Activated T-helper 1 cell treated with anti-CD3 and anti-CD28 coated beads, Interleukin-12 subunit alpha, Interleukin-12 subunit beta, Interleukin-2, Interleukin-4 antibody, amounts not matched to agents 30 ng/mL and 10 ng/mL and 1 ng/mL, durations not matched to agents 14 hours and 24 hours and 36 hours (primary cell): ENCODE measurements around the gene FBXO30. TPM values are rescaled to one million over a fixed set of nuclear protein-coding genes. Genes with fewer than 3 reads are reported as not detected.

Experiments
- DNase-seq: peaks from one replicate; pipeline ENCODE4 v3.0.0; 2021; ENCODE audit warnings: low spot score
- H3K27ac Mint-ChIP-seq: one replicate; pipeline ENCODE4 v1.8.0; 2021; ENCODE audit warnings: mild to moderate bottlenecking, mixed read lengths
- H3K27me3 Mint-ChIP-seq: one replicate; pipeline ENCODE4 v1.8.0; 2022; ENCODE audit warnings: mild to moderate bottlenecking, moderate library complexity, mixed read lengths; ENCODE audit not compliant: insufficient read depth
- H3K36me3 Mint-ChIP-seq: one replicate; pipeline ENCODE4 v1.8.0; 2021; ENCODE audit warnings: low read depth, mixed read lengths
- H3K4me1 Mint-ChIP-seq: one replicate; pipeline ENCODE4 v1.8.0; 2021; ENCODE audit warnings: low read depth, mixed read lengths
- H3K4me3 Mint-ChIP-seq: one replicate; pipeline ENCODE4 v1.8.0; 2021; ENCODE audit warnings: mild to moderate bottlenecking, moderate library complexity, mixed read lengths
- H3K9me3 Mint-ChIP-seq: one replicate; pipeline ENCODE4 v1.8.0; 2021; ENCODE audit warnings: mixed read lengths
- intact Hi-C: fragments of 100-400 bp; cut with micrococcal nuclease; formaldehyde crosslinking; loops from one replicate; pipeline ENCODE4 v1.15.1; 2024
- total RNA-seq: library from RNA; stranded (reverse); gene quantifications from 2 replicates; pipeline ENCODE4 v1.2.3, GENCODE V29; 2022

FBXO30 gene, protein sequence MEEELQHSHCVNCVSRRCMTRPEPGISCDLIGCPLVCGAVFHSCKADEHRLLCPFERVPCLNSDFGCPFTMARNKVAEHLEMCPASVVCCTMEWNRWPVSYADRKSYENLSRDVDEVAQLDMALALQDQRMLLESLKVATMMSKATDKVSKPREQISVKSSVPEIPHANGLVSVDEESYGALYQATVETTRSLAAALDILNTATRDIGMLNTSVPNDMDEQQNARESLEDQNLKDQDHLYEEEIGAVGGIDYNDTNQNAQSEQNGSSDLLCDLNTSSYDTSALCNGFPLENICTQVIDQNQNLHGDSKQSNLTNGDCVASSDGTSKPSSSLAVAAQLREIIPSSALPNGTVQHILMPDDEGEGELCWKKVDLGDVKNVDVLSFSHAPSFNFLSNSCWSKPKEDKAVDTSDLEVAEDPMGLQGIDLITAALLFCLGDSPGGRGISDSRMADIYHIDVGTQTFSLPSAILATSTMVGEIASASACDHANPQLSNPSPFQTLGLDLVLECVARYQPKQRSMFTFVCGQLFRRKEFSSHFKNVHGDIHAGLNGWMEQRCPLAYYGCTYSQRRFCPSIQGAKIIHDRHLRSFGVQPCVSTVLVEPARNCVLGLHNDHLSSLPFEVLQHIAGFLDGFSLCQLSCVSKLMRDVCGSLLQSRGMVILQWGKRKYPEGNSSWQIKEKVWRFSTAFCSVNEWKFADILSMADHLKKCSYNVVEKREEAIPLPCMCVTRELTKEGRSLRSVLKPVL
- total RNA-seq, result 8.8 TPM in 2 replicates

DNA sequence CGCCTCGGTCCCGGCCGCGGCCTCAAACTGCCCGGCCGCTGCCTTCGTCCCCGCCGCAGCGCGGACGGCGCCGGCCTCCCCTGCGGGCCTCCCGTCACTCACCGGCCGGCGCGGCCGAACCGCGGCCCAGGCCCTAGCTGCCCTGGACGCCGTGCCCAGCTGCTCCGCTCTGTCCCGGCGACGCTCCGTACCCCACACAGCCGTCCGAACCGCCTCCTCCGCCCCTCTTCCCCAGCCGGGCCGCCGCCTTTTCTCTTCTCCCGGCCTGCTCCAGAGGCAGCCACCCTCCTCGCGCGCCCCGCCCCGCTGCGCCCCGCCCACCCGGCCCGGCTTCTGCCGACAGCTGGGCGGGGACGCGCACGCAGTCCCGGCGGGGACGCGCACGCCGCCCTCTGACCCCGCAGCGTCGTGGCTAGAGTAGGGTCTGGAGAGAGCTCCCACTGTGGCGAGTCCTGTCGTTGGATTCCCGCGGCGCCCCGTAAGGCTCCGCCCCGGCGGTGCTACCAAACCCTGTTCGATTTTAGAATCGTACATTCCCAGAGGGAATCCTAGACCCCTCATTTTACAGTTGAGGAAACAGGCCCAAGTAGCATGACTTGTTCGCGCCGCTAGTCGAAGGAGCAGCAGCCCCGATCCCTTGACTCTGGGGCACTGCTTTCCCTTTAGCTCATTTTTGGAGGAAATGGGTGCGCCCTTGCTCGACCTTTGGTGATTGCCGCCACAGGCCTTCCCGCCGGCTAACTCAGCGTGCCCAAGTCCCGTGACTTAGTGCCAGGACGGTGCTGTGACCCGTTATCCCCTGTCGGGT, at the start of gene FBXO30:
Gene FBXO30 (minus strand): TSS at position 295 of the 808 bp plus-strand sequence. CDS start 8,390 bp downstream, outside the sequence.
- H3K9me3 Mint-ChIP-seq, result no peaks in the 10 kb centered on the region
- intact Hi-C loops, result loop anchor here (1.0 to 10.0 kb wide), 9 partner anchors 9 to 1470 kb away; partner anchors contain the start of gene SHPRH
- H3K27ac Mint-ChIP-seq, result peak within 1 kb of the TSS; percentile 89
- H3K4me1 Mint-ChIP-seq, result peaks cover 61% of the 10 kb centered on the region
- DNase-seq, result peak; percentile 83
- H3K4me3 Mint-ChIP-seq, result peak within 1 kb of the TSS; percentile 90
- peaks cover 14% of the 10 kb centered on the region for H3K36me3 Mint-ChIP-seq
- no peaks in the 10 kb centered on the region for H3K27me3 Mint-ChIP-seq

DNA sequence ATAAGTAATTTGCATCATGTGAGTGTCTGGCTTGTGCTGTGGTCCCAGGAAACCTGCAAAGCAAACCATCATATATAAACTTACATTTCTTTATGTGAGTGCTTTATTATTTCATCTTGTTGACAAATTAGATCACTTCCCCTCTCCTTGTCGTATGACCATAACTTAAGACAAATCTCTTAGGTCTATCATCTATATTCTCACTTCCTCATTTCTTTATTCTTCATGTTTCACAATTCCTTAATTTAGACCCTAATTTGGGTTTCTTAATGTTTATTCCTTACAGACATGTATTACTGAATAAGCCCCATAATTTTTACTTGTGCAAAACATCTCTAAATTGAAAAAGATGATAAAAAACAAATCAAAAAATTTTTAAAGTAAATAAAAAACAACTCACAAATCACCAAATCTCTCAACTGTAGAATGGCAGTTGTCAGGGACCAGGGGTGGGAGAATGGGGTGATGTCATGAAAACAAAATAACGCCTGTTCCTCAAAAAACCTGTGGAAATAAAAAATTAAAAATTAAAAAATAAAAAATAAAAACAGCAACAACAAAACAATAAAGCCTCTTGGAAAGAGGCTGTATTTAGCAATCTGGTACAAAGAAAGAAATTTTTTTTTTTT, 49.5 kb upstream of the FBXO30 start:
- Mint-ChIP-seq H3K4me3 (no peak overlapping the region), H3K27ac (no peak overlapping the region), H3K27me3 (no peaks in the 10 kb centered on the region), H3K36me3 (peaks cover 2% of the 10 kb centered on the region), H3K4me1 (peaks cover 26% of the 10 kb centered on the region), H3K9me3 (peaks cover 13% of the 10 kb centered on the region)
- intact Hi-C loops, result no loop called here
- DNase-seq, result no peak

DNA sequence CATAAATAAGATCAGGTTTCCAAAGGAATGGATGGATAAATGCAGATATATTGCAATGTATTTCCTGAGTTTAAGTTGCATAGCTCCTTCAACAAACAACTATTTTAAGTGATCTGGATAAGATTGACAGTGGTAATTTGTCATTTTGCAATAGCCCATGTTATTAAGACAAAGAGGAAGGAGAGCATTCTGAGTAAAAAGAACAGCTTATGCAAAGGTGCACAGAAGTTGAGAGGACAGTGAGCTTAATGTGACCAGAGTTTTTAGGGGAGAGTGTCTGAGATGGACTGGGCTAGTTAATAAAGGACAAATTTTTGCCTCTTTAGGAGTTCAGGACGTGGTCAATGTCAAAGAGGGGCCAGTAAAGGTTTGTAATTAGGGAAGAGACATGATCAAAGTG, 48.8 kb upstream of the FBXO30 start:
- no peak for DNase-seq
- intact Hi-C loops, result no loop called here
- Mint-ChIP-seq H3K9me3 (peaks cover 13% of the 10 kb centered on the region), H3K27me3 (no peaks in the 10 kb centered on the region), H3K27ac (no peak overlapping the region), H3K36me3 (peaks cover 2% of the 10 kb centered on the region), H3K4me3 (no peak overlapping the region), H3K4me1 (peaks cover 26% of the 10 kb centered on the region)

DNA sequence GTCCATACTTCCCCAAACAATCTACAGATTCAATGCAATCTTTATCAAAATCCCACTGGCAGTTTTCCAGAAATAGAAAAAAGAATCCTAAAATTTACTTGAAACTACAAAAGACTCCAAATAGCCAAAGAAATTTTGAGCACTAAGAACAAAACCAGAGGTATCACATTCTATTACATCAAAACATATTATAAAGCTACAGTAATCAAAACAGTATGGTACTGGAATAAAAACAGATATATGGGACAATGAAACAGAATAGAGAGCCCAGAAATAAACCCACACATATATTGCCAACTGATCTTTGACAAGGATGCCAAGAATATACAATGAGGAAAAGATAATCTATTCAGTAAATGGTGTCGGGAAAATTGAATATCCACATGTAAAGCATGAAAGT, 46.0 kb upstream of the FBXO30 start:
- Mint-ChIP-seq H3K27me3 (no peaks in the 10 kb centered on the region), H3K27ac (no peak overlapping the region), H3K4me1 (peaks cover 9% of the 10 kb centered on the region), H3K36me3 (peaks cover 2% of the 10 kb centered on the region), H3K4me3 (no peak overlapping the region), H3K9me3 (peaks cover 13% of the 10 kb centered on the region)
- no peak for DNase-seq
- intact Hi-C loops, result no loop called here

DNA sequence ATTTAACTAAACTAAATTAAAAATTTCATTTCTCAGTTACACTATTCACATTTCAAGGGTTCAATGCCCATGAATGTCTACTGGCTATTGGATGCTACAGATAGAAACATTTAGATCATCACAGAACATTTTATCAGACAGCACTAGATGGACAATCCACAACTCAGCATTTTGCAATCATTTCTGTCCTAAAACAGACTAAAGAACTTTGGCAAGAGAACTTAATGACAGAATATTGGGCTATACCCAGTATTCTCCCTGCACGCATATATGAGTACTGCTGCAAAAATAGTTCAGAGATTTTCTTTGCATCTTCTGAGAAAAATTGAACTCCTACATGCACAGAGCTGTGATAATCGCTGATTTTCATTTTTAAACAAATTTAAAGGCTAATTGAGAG, 36.1 kb upstream of the FBXO30 start:
- no peaks in the 10 kb centered on the region for H3K36me3 Mint-ChIP-seq
- no peak for DNase-seq
- intact Hi-C loops, result no loop called here
- H3K4me1 Mint-ChIP-seq, result no peaks in the 10 kb centered on the region
- H3K4me3 Mint-ChIP-seq, result no peak overlapping the region
- H3K27ac Mint-ChIP-seq, result no peak overlapping the region
- no peaks in the 10 kb centered on the region for H3K9me3 Mint-ChIP-seq
- H3K27me3 Mint-ChIP-seq, result no peaks in the 10 kb centered on the region

DNA sequence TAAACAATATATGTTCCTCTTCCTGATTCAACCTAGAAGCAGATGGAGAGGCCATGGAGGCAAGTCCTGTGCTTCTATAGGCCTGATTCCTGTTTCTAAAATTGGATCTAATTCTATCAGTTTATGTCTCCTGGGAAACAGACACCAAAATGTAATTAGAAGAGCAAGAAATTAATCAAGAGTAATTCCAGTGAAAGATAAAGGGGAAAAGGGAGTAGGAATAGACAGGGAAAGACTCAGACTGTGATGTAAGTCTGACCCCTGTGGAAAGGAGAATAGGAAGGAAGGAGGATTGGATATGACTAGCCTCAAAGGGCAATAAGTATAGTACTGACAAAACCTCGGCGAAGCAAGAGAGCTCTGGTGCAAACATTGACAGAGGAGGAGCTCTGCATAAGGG, 33.9 kb upstream of the FBXO30 start:
- H3K27me3 Mint-ChIP-seq, result no peaks in the 10 kb centered on the region
- intact Hi-C loops, result no loop called here
- no peak for DNase-seq
- no peaks in the 10 kb centered on the region for H3K36me3 Mint-ChIP-seq
- no peak overlapping the region for H3K27ac Mint-ChIP-seq
- no peaks in the 10 kb centered on the region for H3K4me1 Mint-ChIP-seq
- H3K4me3 Mint-ChIP-seq, result no peak overlapping the region
- H3K9me3 Mint-ChIP-seq, result no peaks in the 10 kb centered on the region

DNA sequence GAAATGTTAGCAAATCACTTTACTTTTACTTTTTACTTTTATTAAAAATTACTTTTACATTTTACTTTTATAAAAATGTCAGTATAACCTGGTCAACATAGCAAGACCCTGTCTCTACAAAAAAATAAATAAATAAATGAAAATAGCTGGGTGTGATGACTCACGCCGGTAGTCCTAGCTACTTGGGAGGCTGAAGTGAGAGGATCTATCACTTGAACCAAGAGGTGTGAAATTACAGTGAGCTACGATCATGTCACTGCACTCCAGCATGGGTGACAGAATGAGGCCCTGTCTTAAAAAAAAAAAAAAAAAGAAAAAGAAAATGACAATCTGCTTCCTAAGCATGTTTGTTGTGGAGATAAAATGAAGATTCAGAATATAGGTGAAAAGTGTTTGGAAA, 31.0 kb upstream of the FBXO30 start:
- intact Hi-C loops, result no loop called here
- Mint-ChIP-seq H3K27me3 (no peaks in the 10 kb centered on the region), H3K27ac (no peak overlapping the region), H3K36me3 (no peaks in the 10 kb centered on the region), H3K4me3 (no peak overlapping the region), H3K4me1 (no peaks in the 10 kb centered on the region), H3K9me3 (no peaks in the 10 kb centered on the region)
- DNase-seq, result no peak

DNA sequence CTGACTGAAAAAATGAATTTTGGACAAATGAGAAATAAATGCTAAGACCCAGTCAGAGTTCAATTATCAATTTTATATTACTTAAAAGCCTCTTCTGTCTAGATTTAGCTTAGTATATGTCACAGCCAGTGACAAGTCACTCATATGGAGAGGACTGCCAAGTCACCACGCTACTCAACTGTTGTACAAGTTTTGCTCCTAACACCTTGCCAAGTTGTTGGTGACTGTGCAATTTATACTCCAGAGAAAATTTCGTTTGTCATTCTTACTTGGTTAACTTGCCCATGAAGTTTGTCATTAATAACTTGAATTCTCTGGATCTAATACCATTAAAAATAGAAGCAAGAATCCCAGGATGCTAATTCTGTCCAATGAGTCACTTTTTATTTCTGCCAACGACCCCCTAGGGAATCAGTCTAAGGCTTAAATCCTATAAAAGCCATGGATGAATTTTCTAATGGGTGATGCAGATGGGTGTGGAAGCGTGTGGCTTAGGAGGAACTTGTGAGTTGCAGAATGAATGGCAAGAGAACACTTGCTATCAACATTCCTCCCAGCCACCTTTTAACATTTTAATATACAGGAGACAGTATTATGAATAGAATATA, 30.4 kb upstream of the FBXO30 start:
- no peaks in the 10 kb centered on the region for H3K27me3 Mint-ChIP-seq
- no peak for DNase-seq
- intact Hi-C loops, result no loop called here
- no peak overlapping the region for H3K4me3 Mint-ChIP-seq
- no peaks in the 10 kb centered on the region for H3K36me3 Mint-ChIP-seq
- no peaks in the 10 kb centered on the region for H3K9me3 Mint-ChIP-seq
- no peaks in the 10 kb centered on the region for H3K4me1 Mint-ChIP-seq
- H3K27ac Mint-ChIP-seq, result no peak overlapping the region

DNA sequence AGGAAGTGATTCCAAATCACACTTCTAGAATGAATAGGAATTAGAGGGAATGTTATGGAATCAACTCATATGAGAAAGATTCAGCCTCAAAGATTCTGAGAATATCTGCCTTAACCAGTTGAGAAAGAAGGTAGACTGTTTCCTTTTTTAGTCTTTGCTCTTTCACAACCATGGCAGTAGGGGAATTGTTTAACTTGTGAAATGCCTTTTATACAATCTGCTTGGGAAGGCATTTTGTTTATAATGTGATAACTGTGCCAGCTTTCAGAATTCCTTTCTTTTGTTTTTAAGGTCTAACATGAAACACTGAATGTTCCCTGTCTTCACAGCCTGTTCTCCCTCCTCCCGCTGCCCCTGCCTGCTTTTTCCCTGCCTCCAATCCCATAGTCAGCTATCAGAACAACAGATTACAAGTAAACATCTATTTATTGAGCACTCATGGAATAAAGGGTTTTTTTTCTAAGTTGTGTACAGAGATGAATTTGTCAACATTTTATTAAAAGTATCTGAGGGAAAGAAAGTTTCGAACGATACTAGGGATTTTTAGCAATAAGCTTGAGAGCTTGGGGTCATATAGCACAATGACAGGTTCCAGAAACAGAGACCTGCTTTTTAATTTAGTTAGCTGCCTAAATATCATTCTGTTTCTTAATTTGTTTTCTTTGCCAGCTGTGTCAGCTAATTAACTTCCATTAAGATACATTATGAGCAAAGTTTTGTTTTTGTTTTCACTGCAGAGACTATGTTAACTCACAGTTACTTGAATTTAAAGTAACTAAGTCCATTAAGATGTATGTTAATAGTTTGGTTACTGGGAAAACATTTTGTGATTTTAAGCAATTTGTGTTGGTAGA, 28.3 kb upstream of the FBXO30 start:
- Mint-ChIP-seq H3K4me1 (no peaks in the 10 kb centered on the region), H3K27me3 (no peaks in the 10 kb centered on the region), H3K9me3 (no peaks in the 10 kb centered on the region), H3K4me3 (no peak overlapping the region), H3K27ac (no peak overlapping the region), H3K36me3 (no peaks in the 10 kb centered on the region)
- intact Hi-C loops, result no loop called here
- no peak for DNase-seq

DNA sequence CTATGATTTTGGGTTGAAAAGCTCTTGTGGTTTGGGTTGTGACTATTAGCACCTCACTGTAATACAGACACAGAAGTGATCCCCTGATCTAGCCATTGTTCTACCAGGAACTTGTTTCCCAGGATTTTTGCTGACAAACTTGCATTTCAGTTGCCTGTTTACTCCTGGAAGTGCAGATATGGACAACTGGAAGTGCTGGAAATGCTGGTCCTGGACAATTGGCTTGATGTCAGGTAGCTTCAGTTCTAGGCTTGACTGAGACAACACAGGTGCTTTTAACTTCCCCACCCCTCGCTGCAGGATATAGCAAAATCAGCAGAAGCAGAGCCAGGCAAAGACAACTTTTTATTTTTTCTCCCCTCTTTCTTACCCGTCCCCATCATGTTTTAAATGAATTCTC, 27.1 kb upstream of the FBXO30 start:
- H3K4me3 Mint-ChIP-seq, result no peak overlapping the region
- no peaks in the 10 kb centered on the region for H3K9me3 Mint-ChIP-seq
- no peaks in the 10 kb centered on the region for H3K27me3 Mint-ChIP-seq
- DNase-seq, result no peak
- H3K27ac Mint-ChIP-seq, result no peak overlapping the region
- H3K4me1 Mint-ChIP-seq, result no peaks in the 10 kb centered on the region
- intact Hi-C loops, result no loop called here
- no peaks in the 10 kb centered on the region for H3K36me3 Mint-ChIP-seq

DNA sequence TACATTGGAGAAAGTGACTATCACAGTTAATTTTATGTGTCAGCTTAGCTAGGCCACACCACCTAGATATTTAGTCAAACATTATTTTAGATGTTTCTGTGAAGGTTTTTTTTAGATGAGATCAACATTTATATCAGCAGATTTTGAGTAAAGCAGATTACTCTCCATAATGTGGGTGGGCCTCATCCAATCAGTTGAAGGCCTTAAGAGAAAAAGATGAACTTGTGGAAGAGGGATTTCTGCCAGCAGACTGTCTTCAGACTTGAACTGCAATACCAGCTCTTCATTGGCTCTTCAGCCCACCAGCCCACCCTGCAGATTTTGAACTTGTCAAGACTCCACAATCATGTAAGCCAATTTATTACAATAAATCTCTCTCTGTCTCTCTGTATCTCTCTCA, 25.1 kb upstream of the FBXO30 start:
- H3K9me3 Mint-ChIP-seq, result no peaks in the 10 kb centered on the region
- peaks cover 5% of the 10 kb centered on the region for H3K4me1 Mint-ChIP-seq
- no peak overlapping the region for H3K4me3 Mint-ChIP-seq
- no peaks in the 10 kb centered on the region for H3K27me3 Mint-ChIP-seq
- no peak for DNase-seq
- H3K27ac Mint-ChIP-seq, result no peak overlapping the region
- intact Hi-C loops, result no loop called here
- H3K36me3 Mint-ChIP-seq, result no peaks in the 10 kb centered on the region
